Measurements from ENCODE around the gene KRTAP3-3.

KRTAP3-3 gene

DNA sequence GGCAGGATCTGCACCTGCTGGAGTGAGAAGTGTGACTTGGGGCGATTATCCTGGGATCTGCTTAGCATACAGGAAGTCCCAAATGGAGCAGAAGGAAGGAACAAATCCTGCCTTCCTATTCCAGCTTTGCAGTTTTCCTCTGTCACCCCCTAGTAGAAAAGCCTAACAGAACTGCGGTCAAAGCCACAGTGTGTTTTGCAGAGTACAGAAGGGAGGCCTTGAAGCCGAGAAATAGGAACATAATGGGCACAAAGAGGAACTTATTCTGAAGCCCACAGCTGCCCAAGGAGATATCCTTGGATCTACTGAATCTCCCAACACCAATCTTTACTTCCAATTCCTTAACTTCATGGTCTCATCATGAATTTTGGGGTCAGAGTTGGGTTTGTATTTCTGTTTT, 24.6 kb upstream of the KRTAP3-3 start:
- H3K36me3 ChIP-seq (ENCODE audit: control insufficient read depth, insufficient read depth, low read length) = no peaks in the 10 kb centered on the region
- H3K4me1 ChIP-seq (ENCODE audit: control insufficient read depth, insufficient read depth, low read length, poor library complexity, severe bottlenecking) = no peaks in the 10 kb centered on the region
- WGBS, 2 experiments (ENCODE audit: insufficient coverage in 2 of 2) = 60% methylated on average over 1 of the region's 3 CpGs; no CpG with 5 or more reads in 1 of the 2 experiments
- no peak overlapping the region for H3K27ac ChIP-seq (ENCODE audit: low read depth, low read length, severe bottlenecking)
- H3K9me3 ChIP-seq (ENCODE audit: control insufficient read depth, low read length) = no peaks in the 10 kb centered on the region
- no peak overlapping the region for H3K4me3 ChIP-seq (ENCODE audit: extremely low read depth, insufficient read depth, low read length, poor library complexity, severe bottlenecking)

DNA sequence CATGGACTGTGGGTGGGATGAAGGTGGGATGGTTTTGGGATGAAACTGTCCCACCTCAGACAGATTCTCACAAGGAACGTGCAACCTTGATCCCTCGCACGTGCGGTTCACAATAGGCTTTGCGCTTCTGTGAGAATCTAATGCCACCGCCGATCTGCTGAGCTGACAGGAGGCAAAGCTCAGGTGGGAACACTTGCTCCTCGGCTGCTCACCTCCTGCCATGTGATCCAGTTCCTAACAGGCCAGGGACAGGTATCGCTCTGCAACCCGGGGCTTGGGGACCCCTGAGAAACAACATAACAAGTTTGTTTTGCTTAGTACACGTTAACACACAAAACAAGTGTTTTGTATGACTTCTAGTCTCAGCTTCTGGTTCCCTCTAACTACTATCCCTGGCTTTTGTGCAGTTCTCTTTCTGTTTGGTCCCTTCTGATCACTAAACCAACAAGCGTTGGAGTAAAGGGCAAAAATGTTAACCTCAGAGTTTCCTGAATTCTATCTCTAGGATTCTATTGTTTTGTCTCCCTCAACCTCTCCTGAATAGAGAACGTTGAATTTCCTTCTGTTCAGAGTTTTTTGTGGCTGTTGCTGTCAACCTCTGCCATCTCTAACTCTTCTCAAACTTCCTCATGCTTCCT, 22.7 kb upstream of the KRTAP3-3 start:
- no peaks in the 10 kb centered on the region for H3K36me3 ChIP-seq (ENCODE audit: control insufficient read depth, insufficient read depth, low read length)
- H3K4me3 ChIP-seq (ENCODE audit: extremely low read depth, insufficient read depth, low read length, poor library complexity, severe bottlenecking) = no peak overlapping the region
- H3K4me1 ChIP-seq (ENCODE audit: control insufficient read depth, insufficient read depth, low read length, poor library complexity, severe bottlenecking) = no peaks in the 10 kb centered on the region
- no peaks in the 10 kb centered on the region for H3K9me3 ChIP-seq (ENCODE audit: control insufficient read depth, low read length)
- H3K27ac ChIP-seq (ENCODE audit: low read depth, low read length, severe bottlenecking) = no peak overlapping the region
- 91 to 95% methylated on average over 12 to 13 of the region's 13 CpGs for WGBS, 2 experiments (ENCODE audit: insufficient coverage in 2 of 2)

GRCh38 chr17:41015454-41015853, 21.5 kb upstream of the KRTAP3-3 start:
- 75 to 77% methylated on average over 3 to 6 of the region's 7 CpGs for WGBS, 2 experiments (ENCODE audit: insufficient coverage in 2 of 2)
- no peaks in the 10 kb centered on the region for H3K36me3 ChIP-seq (ENCODE audit: control insufficient read depth, insufficient read depth, low read length)
- no peak overlapping the region for H3K4me3 ChIP-seq (ENCODE audit: extremely low read depth, insufficient read depth, low read length, poor library complexity, severe bottlenecking)
- H3K27ac ChIP-seq (ENCODE audit: low read depth, low read length, severe bottlenecking) = no peak overlapping the region
- no peaks in the 10 kb centered on the region for H3K4me1 ChIP-seq (ENCODE audit: control insufficient read depth, insufficient read depth, low read length, poor library complexity, severe bottlenecking)
- no peaks in the 10 kb centered on the region for H3K9me3 ChIP-seq (ENCODE audit: control insufficient read depth, low read length)

GRCh38 chr17:41013606-41014005, 19.6 kb upstream of the KRTAP3-3 start:
- H3K27ac ChIP-seq (ENCODE audit: low read depth, low read length, severe bottlenecking) = no peak overlapping the region
- H3K36me3 ChIP-seq (ENCODE audit: control insufficient read depth, insufficient read depth, low read length) = no peaks in the 10 kb centered on the region
- H3K9me3 ChIP-seq (ENCODE audit: control insufficient read depth, low read length) = no peaks in the 10 kb centered on the region
- H3K4me1 ChIP-seq (ENCODE audit: control insufficient read depth, insufficient read depth, low read length, poor library complexity, severe bottlenecking) = peaks cover 11% of the 10 kb centered on the region
- 63% methylated on average over 1 of the region's 1 CpG; no CpG with 5 or more reads in 1 of the 2 experiments for WGBS, 2 experiments (ENCODE audit: insufficient coverage in 2 of 2)
- no peak overlapping the region for H3K4me3 ChIP-seq (ENCODE audit: extremely low read depth, insufficient read depth, low read length, poor library complexity, severe bottlenecking)

GRCh38 chr17:41013181-41013580, 19.2 kb upstream of the KRTAP3-3 start:
- 97 to 100% methylated on average over 1 to 3 of the region's 3 CpGs for WGBS, 2 experiments (ENCODE audit: insufficient coverage in 2 of 2)
- Histone ChIP-seq H3K27ac (ENCODE audit: low read depth, low read length, severe bottlenecking) (no peak overlapping the region), H3K4me3 (ENCODE audit: extremely low read depth, insufficient read depth, low read length, poor library complexity, severe bottlenecking) (no peak overlapping the region), H3K4me1 (ENCODE audit: control insufficient read depth, insufficient read depth, low read length, poor library complexity, severe bottlenecking) (peaks cover 11% of the 10 kb centered on the region), H3K36me3 (ENCODE audit: control insufficient read depth, insufficient read depth, low read length) (no peaks in the 10 kb centered on the region), H3K9me3 (ENCODE audit: control insufficient read depth, low read length) (no peaks in the 10 kb centered on the region)

DNA sequence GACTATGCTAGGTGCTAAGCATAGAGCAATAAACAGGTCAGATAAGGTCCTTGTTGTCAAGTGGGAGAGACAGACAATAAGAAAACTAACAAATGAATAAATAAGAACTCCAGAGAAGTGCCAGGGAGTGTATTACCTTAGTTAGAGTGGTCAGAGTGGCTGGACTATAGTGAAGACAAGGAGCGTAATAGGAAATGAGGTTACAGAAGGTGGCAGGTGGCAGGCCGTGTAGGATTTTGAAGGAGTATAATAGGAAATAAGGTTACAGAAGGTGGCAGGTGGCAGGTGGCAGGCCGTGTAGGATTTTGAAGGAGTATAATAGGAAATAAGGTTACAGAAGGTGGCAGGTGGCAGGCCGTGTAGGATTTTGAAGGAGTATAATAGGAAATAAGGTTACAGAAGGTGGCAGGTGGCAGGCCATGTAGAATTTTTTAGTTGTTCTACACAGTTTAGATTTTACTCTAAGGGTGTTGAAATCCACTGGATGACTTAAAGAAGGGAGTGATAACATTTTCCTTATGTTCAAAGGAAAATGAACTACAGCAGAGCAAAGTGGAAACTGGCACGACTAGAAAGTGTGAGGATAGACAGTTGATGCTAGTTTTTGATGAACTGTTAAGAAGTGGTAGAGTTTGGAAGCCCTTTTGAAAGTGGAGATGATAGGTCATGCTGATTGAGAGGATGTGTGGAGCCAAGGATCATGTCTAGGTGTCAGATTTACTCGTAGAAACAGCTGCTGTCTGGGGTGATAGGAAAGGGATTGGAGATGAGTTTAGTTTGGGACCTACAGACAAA, 18.6 kb upstream of the KRTAP3-3 start:
- Histone ChIP-seq H3K4me1 (ENCODE audit: control insufficient read depth, insufficient read depth, low read length, poor library complexity, severe bottlenecking) (peaks cover 11% of the 10 kb centered on the region), H3K36me3 (ENCODE audit: control insufficient read depth, insufficient read depth, low read length) (no peaks in the 10 kb centered on the region), H3K9me3 (ENCODE audit: control insufficient read depth, low read length) (no peaks in the 10 kb centered on the region), H3K4me3 (ENCODE audit: extremely low read depth, insufficient read depth, low read length, poor library complexity, severe bottlenecking) (no peak overlapping the region), H3K27ac (ENCODE audit: low read depth, low read length, severe bottlenecking) (no peak overlapping the region)
- WGBS, 2 experiments (ENCODE audit: insufficient coverage in 2 of 2) = 84 to 92% methylated on average over 6 of the region's 6 CpGs

DNA sequence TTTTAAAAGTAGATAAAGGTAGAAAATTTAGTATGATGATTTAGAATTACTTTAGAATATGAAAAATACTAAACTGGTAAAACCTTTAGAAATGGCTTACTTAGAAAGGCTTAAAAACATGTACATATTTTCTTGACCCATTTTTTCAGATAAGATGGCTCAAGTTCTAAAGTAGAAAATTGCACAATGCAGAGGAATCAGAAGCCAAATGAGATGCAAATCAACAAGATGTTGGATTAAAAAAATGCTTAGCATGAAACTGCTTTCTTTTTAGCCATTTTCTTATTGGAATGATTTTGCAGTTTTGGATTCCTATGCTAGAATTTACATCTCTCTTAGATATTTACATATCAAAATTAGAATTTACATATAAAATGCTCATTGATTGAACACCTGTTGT, 16.5 kb upstream of the KRTAP3-3 start:
- H3K36me3 ChIP-seq (ENCODE audit: control insufficient read depth, insufficient read depth, low read length) = no peaks in the 10 kb centered on the region
- no peak overlapping the region for H3K4me3 ChIP-seq (ENCODE audit: extremely low read depth, insufficient read depth, low read length, poor library complexity, severe bottlenecking)
- H3K4me1 ChIP-seq (ENCODE audit: control insufficient read depth, insufficient read depth, low read length, poor library complexity, severe bottlenecking) = peaks cover 11% of the 10 kb centered on the region
- no peaks in the 10 kb centered on the region for H3K9me3 ChIP-seq (ENCODE audit: control insufficient read depth, low read length)
- no peak overlapping the region for H3K27ac ChIP-seq (ENCODE audit: low read depth, low read length, severe bottlenecking)

GRCh38 chr17:41009936-41010335, 16.0 kb upstream of the KRTAP3-3 start:
- Histone ChIP-seq H3K36me3 (ENCODE audit: control insufficient read depth, insufficient read depth, low read length) (no peaks in the 10 kb centered on the region), H3K4me1 (ENCODE audit: control insufficient read depth, insufficient read depth, low read length, poor library complexity, severe bottlenecking) (peaks cover 11% of the 10 kb centered on the region), H3K27ac (ENCODE audit: low read depth, low read length, severe bottlenecking) (no peak overlapping the region), H3K9me3 (ENCODE audit: control insufficient read depth, low read length) (no peaks in the 10 kb centered on the region), H3K4me3 (ENCODE audit: extremely low read depth, insufficient read depth, low read length, poor library complexity, severe bottlenecking) (no peak overlapping the region)
- no CpG with 5 or more reads among the region's 1 CpG for WGBS, 2 experiments (ENCODE audit: insufficient coverage in 2 of 2)

DNA sequence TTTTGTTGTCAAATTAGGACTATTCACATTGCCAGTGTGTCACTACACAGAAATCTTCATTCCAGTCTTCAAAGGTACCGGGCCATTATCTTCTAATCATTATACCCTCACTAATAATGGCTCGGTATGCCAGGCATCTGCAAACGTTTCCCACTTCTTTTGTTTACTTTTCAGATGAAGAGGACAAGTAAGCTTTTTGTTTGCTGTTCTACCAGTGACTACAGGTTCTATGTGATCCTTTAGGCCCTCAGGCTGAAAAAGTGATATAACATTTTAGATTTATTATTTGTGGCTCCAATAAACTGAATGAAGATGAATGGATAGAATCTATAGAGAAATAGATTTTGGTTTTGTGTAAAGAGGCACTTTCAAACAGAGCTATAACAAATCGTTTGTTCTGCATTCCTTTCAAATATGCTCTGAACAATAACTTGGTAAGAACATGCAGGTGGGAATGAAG, 15.4 kb upstream of the KRTAP3-3 start:
- Histone ChIP-seq H3K4me1 (ENCODE audit: control insufficient read depth, insufficient read depth, low read length, poor library complexity, severe bottlenecking) (peaks cover 11% of the 10 kb centered on the region), H3K9me3 (ENCODE audit: control insufficient read depth, low read length) (no peaks in the 10 kb centered on the region), H3K4me3 (ENCODE audit: extremely low read depth, insufficient read depth, low read length, poor library complexity, severe bottlenecking) (no peak overlapping the region), H3K36me3 (ENCODE audit: control insufficient read depth, insufficient read depth, low read length) (no peaks in the 10 kb centered on the region), H3K27ac (ENCODE audit: low read depth, low read length, severe bottlenecking) (no peak overlapping the region)
- 60% methylated on average over 2 of the region's 4 CpGs; no CpG with 5 or more reads in 1 of the 2 experiments for WGBS, 2 experiments (ENCODE audit: insufficient coverage in 2 of 2)

DNA sequence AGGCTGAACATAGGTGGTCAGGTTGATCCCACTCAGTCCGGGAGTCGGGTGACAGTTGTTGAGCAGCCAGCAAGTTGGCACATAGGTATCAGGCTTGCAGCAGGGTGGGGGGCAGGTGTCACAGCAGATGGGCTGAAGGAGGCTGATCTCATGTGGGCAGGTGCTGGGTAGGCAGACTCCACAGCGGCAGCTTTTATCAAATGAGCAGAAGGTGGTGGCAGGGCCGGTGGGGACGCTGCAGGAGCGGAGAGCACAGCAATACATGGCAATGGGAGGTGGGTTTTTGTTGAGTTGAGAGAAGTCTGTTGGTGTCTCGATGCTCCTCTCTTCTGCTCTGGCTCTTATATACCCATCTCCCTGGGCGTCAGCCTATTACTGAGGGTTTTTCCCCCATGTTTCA, 14.8 kb upstream of the KRTAP3-3 start, which contains the start of gene KRTAP3-1:
KRTAP3-1 (minus strand) TSS at position 318 of the 400 bp plus-strand sequence; CDS start at position 264, 54 bp downstream.
- Histone ChIP-seq H3K4me3 (ENCODE audit: extremely low read depth, insufficient read depth, low read length, poor library complexity, severe bottlenecking) (no peak within 1 kb of the TSS), H3K36me3 (ENCODE audit: control insufficient read depth, insufficient read depth, low read length) (no peaks in the 10 kb centered on the region), H3K4me1 (ENCODE audit: control insufficient read depth, insufficient read depth, low read length, poor library complexity, severe bottlenecking) (peaks cover 11% of the 10 kb centered on the region), H3K27ac (ENCODE audit: low read depth, low read length, severe bottlenecking) (no peak within 1 kb of the TSS), H3K9me3 (ENCODE audit: control insufficient read depth, low read length) (no peaks in the 10 kb centered on the region)
- WGBS, 2 experiments (ENCODE audit: insufficient coverage in 2 of 2) = 85 to 87% methylated on average over 4 to 6 of the region's 8 CpGs

- peaks cover 8% of the 10 kb centered on the region for H3K4me1 ChIP-seq (ENCODE audit: control insufficient read depth, insufficient read depth, low read length, poor library complexity, severe bottlenecking)
- WGBS, 2 experiments (ENCODE audit: insufficient coverage in 2 of 2) = 100% methylated on average over 2 to 3 of the region's 3 CpGs
- no peak overlapping the region for H3K27ac ChIP-seq (ENCODE audit: low read depth, low read length, severe bottlenecking)
- H3K36me3 ChIP-seq (ENCODE audit: control insufficient read depth, insufficient read depth, low read length) = no peaks in the 10 kb centered on the region
- no peak overlapping the region for H3K4me3 ChIP-seq (ENCODE audit: extremely low read depth, insufficient read depth, low read length, poor library complexity, severe bottlenecking)
- H3K9me3 ChIP-seq (ENCODE audit: control insufficient read depth, low read length) = no peaks in the 10 kb centered on the region
These were observed 10.4 kb upstream of the KRTAP3-3 start for GRCh38 chr17:41004397-41004796.
